SK-N-SH (cell line): ENCODE data around the gene FCRL6.

ENCODE experiments used
- JUND ChIP-seq: IDR thresholded peaks from 2 replicates; pipeline ENCODE4 v1.4.0; 2012
- TF ChIP-seq, protein P1 (sequence below): fragments of 200-600 bp; sonication (generic); IDR thresholded peaks from 2 replicates; pipeline ENCODE4 v1.6.1; 2017; ENCODE audit warnings: antibody characterized with exemption, mild to moderate bottlenecking, moderate library complexity
- TF ChIP-seq, protein P2 (sequence below): IDR thresholded peaks from 2 replicates; pipeline ENCODE4 v1.6.1; 2012; ENCODE audit warnings: mild to moderate bottlenecking, low read depth, low read length, moderate library complexity
- TF ChIP-seq, protein P3 (sequence below): IDR thresholded peaks from 2 replicates; pipeline ENCODE4; 2012

DNA sequence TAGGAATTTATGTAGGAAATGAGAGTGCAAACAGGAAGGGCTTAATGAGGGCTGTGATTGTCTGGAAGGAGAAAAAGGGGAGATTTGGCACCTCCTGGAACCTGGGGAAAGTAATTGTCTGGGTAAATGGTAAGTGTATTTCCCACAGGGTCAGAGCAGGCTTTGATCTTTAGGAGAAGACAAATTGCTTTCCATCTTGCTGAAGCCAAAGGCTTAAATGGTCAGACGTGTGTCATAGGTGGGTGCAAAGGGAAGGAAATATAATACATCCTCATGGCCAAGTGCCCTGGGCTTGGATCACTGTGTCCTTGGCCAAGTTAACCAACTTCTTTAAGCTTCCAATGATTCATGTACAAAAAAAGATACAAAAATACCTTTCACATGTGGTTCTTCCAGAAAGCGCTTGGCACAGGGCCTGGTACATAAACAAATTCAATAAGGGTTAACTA is 22.7 kb upstream of the FCRL6 start:
- TF ChIP-seq, protein P1, sequence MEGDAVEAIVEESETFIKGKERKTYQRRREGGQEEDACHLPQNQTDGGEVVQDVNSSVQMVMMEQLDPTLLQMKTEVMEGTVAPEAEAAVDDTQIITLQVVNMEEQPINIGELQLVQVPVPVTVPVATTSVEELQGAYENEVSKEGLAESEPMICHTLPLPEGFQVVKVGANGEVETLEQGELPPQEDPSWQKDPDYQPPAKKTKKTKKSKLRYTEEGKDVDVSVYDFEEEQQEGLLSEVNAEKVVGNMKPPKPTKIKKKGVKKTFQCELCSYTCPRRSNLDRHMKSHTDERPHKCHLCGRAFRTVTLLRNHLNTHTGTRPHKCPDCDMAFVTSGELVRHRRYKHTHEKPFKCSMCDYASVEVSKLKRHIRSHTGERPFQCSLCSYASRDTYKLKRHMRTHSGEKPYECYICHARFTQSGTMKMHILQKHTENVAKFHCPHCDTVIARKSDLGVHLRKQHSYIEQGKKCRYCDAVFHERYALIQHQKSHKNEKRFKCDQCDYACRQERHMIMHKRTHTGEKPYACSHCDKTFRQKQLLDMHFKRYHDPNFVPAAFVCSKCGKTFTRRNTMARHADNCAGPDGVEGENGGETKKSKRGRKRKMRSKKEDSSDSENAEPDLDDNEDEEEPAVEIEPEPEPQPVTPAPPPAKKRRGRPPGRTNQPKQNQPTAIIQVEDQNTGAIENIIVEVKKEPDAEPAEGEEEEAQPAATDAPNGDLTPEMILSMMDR: no peak
- TF ChIP-seq, protein P2, sequence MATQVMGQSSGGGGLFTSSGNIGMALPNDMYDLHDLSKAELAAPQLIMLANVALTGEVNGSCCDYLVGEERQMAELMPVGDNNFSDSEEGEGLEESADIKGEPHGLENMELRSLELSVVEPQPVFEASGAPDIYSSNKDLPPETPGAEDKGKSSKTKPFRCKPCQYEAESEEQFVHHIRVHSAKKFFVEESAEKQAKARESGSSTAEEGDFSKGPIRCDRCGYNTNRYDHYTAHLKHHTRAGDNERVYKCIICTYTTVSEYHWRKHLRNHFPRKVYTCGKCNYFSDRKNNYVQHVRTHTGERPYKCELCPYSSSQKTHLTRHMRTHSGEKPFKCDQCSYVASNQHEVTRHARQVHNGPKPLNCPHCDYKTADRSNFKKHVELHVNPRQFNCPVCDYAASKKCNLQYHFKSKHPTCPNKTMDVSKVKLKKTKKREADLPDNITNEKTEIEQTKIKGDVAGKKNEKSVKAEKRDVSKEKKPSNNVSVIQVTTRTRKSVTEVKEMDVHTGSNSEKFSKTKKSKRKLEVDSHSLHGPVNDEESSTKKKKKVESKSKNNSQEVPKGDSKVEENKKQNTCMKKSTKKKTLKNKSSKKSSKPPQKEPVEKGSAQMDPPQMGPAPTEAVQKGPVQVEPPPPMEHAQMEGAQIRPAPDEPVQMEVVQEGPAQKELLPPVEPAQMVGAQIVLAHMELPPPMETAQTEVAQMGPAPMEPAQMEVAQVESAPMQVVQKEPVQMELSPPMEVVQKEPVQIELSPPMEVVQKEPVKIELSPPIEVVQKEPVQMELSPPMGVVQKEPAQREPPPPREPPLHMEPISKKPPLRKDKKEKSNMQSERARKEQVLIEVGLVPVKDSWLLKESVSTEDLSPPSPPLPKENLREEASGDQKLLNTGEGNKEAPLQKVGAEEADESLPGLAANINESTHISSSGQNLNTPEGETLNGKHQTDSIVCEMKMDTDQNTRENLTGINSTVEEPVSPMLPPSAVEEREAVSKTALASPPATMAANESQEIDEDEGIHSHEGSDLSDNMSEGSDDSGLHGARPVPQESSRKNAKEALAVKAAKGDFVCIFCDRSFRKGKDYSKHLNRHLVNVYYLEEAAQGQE: no peak
- no peak for TF ChIP-seq JUND
- TF ChIP-seq, protein P3, sequence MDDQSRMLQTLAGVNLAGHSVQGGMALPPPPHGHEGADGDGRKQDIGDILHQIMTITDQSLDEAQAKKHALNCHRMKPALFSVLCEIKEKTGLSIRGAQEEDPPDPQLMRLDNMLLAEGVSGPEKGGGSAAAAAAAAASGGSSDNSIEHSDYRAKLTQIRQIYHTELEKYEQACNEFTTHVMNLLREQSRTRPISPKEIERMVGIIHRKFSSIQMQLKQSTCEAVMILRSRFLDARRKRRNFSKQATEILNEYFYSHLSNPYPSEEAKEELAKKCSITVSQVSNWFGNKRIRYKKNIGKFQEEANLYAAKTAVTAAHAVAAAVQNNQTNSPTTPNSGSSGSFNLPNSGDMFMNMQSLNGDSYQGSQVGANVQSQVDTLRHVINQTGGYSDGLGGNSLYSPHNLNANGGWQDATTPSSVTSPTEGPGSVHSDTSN: no peak
